ENCODE data around the gene P4HA1.

GRCh38 chr10:73043766-73044377, 52.8 kb downstream of the P4HA1 start:
- TF ChIP-seq GATA2 (IDR thresholded peaks at IDR 0.05; ENCODE audit: low read depth, low read length) (no peak), GATA3 (IDR thresholded peaks at IDR 0.05; ENCODE audit: low read depth, low read length) (no peak)
